ENCODE results near the gene TRIP12. TPM values are rescaled to one million over a fixed set of nuclear protein-coding genes. Genes with fewer than 3 reads are reported as not detected.
A peak's percentile ranks its signal among the peaks of the same experiment; 100 is the strongest.

The TRIP12 gene
- polyA plus RNA-seq, 2 of the 4 experiments (the other 2 are of a cell fraction): 103 to 151 TPM

DNA sequence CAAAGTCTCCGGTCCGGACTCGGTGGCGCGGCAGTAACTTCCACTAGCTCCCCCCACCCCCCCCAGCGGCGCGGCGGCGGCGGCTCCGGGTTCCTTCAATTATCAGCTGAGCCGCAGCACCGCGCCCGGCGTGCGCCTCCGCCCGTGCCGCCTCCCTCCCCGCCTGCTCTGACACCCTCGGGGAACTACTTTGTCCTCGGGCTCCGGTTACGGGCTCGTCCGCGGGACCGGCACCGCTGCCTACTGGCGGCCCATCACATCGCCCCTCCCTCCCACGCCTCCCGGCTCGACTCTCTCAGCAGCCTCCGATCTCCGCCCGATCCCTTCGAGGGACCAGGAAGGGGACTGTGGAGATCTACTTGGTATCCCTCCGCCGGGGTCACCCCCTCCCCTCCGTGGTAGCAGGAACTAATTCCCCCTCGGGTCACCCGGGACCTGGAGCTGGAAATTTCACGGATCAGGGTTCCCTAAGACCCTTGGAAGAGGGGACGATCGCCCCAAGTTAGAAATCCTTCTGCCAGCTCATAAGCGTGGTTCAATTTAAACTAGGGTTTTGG, at the start of gene TRIP12 (continued):
- TF ChIP-seq, protein P1, sequence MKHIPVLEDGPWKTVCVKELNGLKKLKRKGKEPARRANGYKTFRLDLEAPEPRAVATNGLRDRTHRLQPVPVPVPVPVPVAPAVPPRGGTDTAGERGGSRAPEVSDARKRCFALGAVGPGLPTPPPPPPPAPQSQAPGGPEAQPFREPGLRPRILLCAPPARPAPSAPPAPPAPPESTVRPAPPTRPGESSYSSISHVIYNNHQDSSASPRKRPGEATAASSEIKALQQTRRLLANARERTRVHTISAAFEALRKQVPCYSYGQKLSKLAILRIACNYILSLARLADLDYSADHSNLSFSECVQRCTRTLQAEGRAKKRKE (CRISPR knock-in tag; IDR thresholded peaks at IDR 0.05; ENCODE audit: low read depth): no peak
- TF ChIP-seq TFCP2L1 (CRISPR knock-in tag; IDR thresholded peaks at IDR 0.05): no peak
- TF ChIP-seq FOXS1 (CRISPR knock-in tag; IDR thresholded peaks at IDR 0.05): no peak
- TF ChIP-seq EP300 (IDR thresholded peaks at IDR 0.05): no peak
- no peak for TF ChIP-seq ELK1 (IDR thresholded peaks at IDR 0.05; ENCODE audit: low read depth, low read length)
- TF ChIP-seq POLR2A (IDR thresholded peaks at IDR 0.05; ENCODE audit: low read length): peak; percentile 25; the same call in 1 of the 2 replicates
- TF ChIP-seq HOXB5 (CRISPR knock-in tag; IDR thresholded peaks at IDR 0.05): peak; percentile 73; the same call in 1 of the 2 replicates
- TF ChIP-seq EHF (CRISPR knock-in tag; IDR thresholded peaks at IDR 0.05): no peak
- no peak for TF ChIP-seq FOSB (CRISPR knock-in tag; IDR thresholded peaks at IDR 0.05)
- no peak for TF ChIP-seq NR3C1 (IDR thresholded peaks at IDR 0.05)
- TF ChIP-seq CHD2 (IDR thresholded peaks at IDR 0.05; ENCODE audit: low read length, partially characterized antibody): peak; percentile 46
- no peak for TF ChIP-seq KDM1A (IDR thresholded peaks at IDR 0.05; ENCODE audit: low read depth)
- peak; percentile 97 for TF ChIP-seq PBX3 (IDR thresholded peaks at IDR 0.05)
- no peak for TF ChIP-seq CTCF (IDR thresholded peaks at IDR 0.05)
- TF ChIP-seq MAX (IDR thresholded peaks at IDR 0.05): peak; percentile 71
- TF ChIP-seq BHLHE40 (IDR thresholded peaks at IDR 0.05; ENCODE audit: low read depth, low read length): no peak
- no peak for TF ChIP-seq POLR2AphosphoS2 (conservative IDR thresholded peaks at IDR 0.05; ENCODE audit: low read length)
- TF ChIP-seq RAD21 (conservative IDR thresholded peaks at IDR 0.05 in 1 of 2, IDR thresholded peaks at IDR 0.05 in 1 of 2): no peak
- no peak for TF ChIP-seq HEYL (CRISPR knock-in tag; IDR thresholded peaks at IDR 0.05)
- TF ChIP-seq BCL3 (IDR thresholded peaks at IDR 0.05): no peak; the same call in 2 of the 3 replicates
- no peak for TF ChIP-seq MYC (IDR thresholded peaks at IDR 0.05; ENCODE audit: borderline replicate concordance, low read length)
- TF ChIP-seq ESRRA (IDR thresholded peaks at IDR 0.05; ENCODE audit: borderline replicate concordance, low read length): no peak
- TF ChIP-seq HOXB13 (CRISPR knock-in tag; IDR thresholded peaks at IDR 0.05; ENCODE audit: low read depth): no peak

GRCh38 chr2:229971298-229971790, 49.5 kb upstream of the TRIP12 start:
- CTCF ChIA-PET: no interaction called here
- ATAC-seq: peak in 1 of 2 experiments; percentile 42; a peak in 1 of 6 replicates
- no peak for FAIRE-seq
- H3K4me1 ChIP-seq: no peaks in the 10 kb centered on the region
- no peak for DNase-seq (ENCODE audit: low read depth in 1 of 2, low spot score in 1 of 2)
- H3K4me2 ChIP-seq: no peak overlapping the region
- POLR2A ChIA-PET: no interaction called here
- H3K4me3 ChIP-seq: no peak overlapping the region
- 80% methylated on average over 3 of the region's 3 CpGs for WGBS (ENCODE audit: missing lambda C conversion rate)
- no peak overlapping the region for H3K27ac ChIP-seq
- no peaks in the 10 kb centered on the region for H3K9me3 ChIP-seq
- TF ChIP-seq BHLHE40 (IDR thresholded peaks at IDR 0.05; ENCODE audit: low read depth, low read length): no peak
- TF ChIP-seq PHF8 (IDR thresholded peaks at IDR 0.05; ENCODE audit: borderline replicate concordance, low read depth): no peak
- TF ChIP-seq ZNF302 (CRISPR knock-in tag; IDR thresholded peaks at IDR 0.05): no peak
- TF ChIP-seq ZC3H11A (IDR thresholded peaks at IDR 0.05): no peak
- no peak for TF ChIP-seq CHD4 (IDR thresholded peaks at IDR 0.05; ENCODE audit: borderline replicate concordance)
- no peak for TF ChIP-seq CHD2 (IDR thresholded peaks at IDR 0.05; ENCODE audit: low read length, partially characterized antibody)
- no peak for TF ChIP-seq FOXS1 (CRISPR knock-in tag; IDR thresholded peaks at IDR 0.05)
- TF ChIP-seq HMGXB4 (CRISPR knock-in tag; IDR thresholded peaks at IDR 0.05; ENCODE audit: borderline replicate concordance): no peak
- TF ChIP-seq HDAC2 (IDR thresholded peaks at IDR 0.05): no peak
- TF ChIP-seq BCL3 (IDR thresholded peaks at IDR 0.05): no peak
- no peak for TF ChIP-seq SREBF2 (IDR thresholded peaks at IDR 0.05)
- no peak for TF ChIP-seq POLR2AphosphoS2 (conservative IDR thresholded peaks at IDR 0.05; ENCODE audit: low read length)
- TF ChIP-seq FOSB (CRISPR knock-in tag; IDR thresholded peaks at IDR 0.05): no peak
